Muscle of leg (tissue), 11 donors: ENCODE data around the gene KLHL2. TPM values are rescaled to one million over a fixed set of nuclear protein-coding genes. Genes with fewer than 3 reads are reported as not detected.
"Not testable (repeated sequence)": the region's sequence is repeated elsewhere in the genome, so short reads cannot be mapped to it uniquely, and the experiment has no call there.

Experiments
- DNase-seq: peaks from one replicate; pipeline ENCODE4 v3.0.0; 2013
- H3K27ac ChIP-seq: one replicate; pipeline ENCODE4 v1.5.1; 2013; ENCODE audit warnings: mild to moderate bottlenecking, low read length, control low read depth
- H3K27me3 ChIP-seq: one replicate; pipeline ENCODE4 v1.6.1; 2013; ENCODE audit warnings: low read length; ENCODE audit not compliant: control insufficient read depth, insufficient read depth
- H3K36me3 ChIP-seq: one replicate; pipeline ENCODE4 v1.6.1; 2013; ENCODE audit warnings: low read length; ENCODE audit not compliant: control insufficient read depth, insufficient read depth
- H3K4me1 ChIP-seq: one replicate; pipeline ENCODE4 v1.6.1; 2013; ENCODE audit warnings: low read length; ENCODE audit not compliant: control insufficient read depth, insufficient read depth
- H3K4me3 ChIP-seq: one replicate; pipeline ENCODE4 v1.5.1; 2013; ENCODE audit warnings: low read length, control low read depth
- H3K9me3 ChIP-seq: replicated peaks from 2 replicates; pipeline ENCODE4 v1.6.1; 2013; ENCODE audit warnings: low read depth, low read length; ENCODE audit not compliant: control insufficient read depth
- WGBS: methylation state at CpG from one replicate; pipeline ENCODE4 v1.1.5; 2013; ENCODE audit warnings: missing lambda C conversion rate; ENCODE audit not compliant: insufficient coverage; 5-methylcytosine and 5-hydroxymethylcytosine counted together
- polyA plus RNA-seq, 8 donors: library from polyadenylated mRNA; unstranded; fragments of 120-200 nt; gene quantifications; one replicate each; pipeline versions ENCODE4 v1.2.1 to v1.2.3, GENCODE V29; 2013; ENCODE audit warnings: inconsistent platforms in 1 of 8, low replicate concordance in 1 of 8; ENCODE audit not compliant: insufficient read length in 8 of 8, insufficient read depth in 1 of 8
- total RNA-seq: library from RNA; stranded (reverse); fragments of 120-200 nt; gene quantifications from one replicate; pipeline ENCODE4 v1.2.4, GENCODE V29; 2013

The KLHL2 gene
- total and polyA plus RNA-seq, 9 donors: 6.2 to 10.3 (median 7.6) TPM

DNA sequence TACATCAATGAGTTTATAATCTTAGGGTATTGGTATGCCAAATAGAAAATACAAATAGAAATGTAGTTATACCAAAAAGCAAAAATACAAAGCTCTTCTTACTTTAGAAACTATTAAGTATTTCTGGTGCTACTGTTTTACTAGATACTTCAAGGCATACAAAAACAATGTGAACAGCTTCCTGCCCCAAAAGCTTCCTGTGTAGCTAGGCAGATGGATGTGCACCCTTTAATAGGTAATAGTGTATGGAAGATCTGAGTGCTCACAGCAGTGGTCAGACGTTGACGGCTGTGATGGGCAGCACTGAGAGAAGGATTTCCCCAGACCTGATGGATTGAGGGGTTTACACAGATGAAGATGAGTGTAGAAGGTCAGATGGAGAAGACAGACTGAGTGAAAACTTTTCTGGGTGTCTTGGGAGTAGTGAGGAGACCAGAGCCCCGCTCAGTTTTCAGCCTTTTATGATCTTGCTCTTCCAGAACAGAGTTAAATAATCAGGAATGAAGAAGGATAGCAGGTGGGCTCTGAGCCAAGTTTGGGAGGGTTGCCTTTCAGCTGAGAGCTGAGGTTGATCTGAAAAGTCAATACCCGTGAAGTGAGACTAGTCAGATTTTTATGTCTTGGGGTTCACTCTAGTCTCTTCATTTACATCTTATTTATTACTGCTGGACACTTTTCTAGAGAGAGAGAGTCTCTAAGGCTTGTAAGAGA is 22.3 kb downstream of the KLHL2 start:
- H3K36me3 ChIP-seq, H3K4me1 ChIP-seq, H3K27ac ChIP-seq, H3K4me3 ChIP-seq, H3K27me3 ChIP-seq, H3K9me3 ChIP-seq: not testable (repeated sequence)
- WGBS: 64% methylated on average over 2 of the region's 4 CpGs
- DNase-seq: peak; percentile 12

DNA sequence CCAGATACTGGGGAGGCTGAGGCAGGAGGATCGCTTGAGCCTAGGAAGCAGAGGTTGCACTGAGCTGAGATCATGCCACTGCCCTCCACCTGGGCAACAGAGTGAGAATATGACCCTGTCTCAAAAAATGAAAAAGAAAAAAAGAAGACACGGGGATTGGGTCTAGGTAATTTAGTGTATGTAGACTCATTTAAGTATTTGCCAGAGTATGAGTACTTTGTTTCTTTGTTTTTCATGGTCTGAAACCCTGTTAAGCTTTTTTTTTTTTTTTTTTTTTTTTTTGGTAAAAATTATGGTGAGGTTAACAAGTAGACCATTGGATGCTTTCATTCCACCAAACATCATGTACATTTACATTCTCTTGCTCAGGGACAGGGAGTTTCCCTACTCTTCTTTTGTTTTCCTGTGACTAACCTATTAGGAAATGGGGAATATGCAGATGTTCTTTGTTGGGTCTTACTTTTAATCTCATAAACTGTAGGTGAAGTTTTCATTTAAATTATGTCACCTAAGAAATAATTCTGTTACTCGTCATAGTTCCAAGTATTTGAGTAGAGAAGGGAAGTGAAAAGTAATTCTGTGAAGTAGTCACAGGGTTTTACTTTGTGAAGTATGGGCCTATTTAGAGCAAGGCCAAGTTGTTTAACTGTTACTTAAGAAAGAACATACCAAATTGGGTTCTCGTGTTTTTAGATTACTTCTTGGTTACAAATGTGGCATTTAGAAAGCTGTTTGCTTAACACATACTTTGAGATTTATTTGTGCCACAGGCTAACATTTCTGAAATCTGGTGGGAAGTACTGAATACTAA is 25.5 kb downstream of the KLHL2 start:
- H3K9me3 ChIP-seq, H3K36me3 ChIP-seq, H3K4me1 ChIP-seq, H3K27ac ChIP-seq, H3K4me3 ChIP-seq, DNase-seq, H3K27me3 ChIP-seq: not testable (repeated sequence)
- 92% methylated on average over 1 of the region's 4 CpGs for WGBS

DNA sequence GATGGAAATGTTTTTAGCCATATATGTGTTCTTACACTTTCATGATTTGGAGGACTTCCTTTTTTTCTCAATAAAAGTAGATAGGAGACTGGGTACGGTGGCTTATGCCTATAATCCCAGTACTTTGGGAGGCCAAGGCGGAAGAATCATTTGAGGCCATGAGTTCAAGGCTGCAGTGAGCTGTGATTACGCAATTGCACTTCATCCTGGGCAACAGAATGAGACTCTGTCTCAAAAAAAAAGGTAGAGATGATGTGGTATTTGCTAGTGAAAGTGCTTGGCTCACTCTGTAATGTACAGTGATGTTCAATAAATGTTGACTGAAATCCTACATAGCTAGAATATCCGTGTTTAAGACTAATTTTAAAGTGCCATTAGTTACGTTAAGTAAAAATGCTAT is 27.4 kb downstream of the KLHL2 start:
- Histone ChIP-seq H3K9me3 (no peaks in the 10 kb centered on the region), H3K27ac (no peak overlapping the region), H3K4me1 (no peaks in the 10 kb centered on the region), H3K36me3 (no peaks in the 10 kb centered on the region), H3K4me3 (no peak overlapping the region), H3K27me3 (no peaks in the 10 kb centered on the region)
- DNase-seq: no peak
- WGBS: 60% methylated on average over 3 of the region's 5 CpGs

DNA sequence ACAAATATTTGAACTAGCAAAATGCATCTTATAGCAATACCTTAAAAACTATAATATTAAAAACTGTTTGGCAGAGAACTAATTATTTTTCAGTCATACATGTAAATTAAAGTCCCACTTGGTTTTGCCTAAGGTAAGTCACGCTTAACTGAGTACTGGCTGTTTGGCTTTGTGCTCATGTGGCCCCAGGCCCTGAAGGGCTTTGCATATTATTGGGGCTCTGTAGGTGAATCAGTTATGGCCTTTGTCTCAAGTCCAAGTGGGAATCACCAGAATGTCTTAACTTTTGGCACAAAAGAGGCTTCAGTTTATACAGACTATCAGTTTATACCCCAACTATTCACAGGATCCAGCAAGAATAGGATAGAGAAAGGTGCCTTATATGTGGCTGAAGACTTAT is 29.5 kb downstream of the KLHL2 start:
- no CpG with 5 or more reads among the region's 1 CpG for WGBS
- not testable (repeated sequence) for H3K9me3 ChIP-seq

DNA sequence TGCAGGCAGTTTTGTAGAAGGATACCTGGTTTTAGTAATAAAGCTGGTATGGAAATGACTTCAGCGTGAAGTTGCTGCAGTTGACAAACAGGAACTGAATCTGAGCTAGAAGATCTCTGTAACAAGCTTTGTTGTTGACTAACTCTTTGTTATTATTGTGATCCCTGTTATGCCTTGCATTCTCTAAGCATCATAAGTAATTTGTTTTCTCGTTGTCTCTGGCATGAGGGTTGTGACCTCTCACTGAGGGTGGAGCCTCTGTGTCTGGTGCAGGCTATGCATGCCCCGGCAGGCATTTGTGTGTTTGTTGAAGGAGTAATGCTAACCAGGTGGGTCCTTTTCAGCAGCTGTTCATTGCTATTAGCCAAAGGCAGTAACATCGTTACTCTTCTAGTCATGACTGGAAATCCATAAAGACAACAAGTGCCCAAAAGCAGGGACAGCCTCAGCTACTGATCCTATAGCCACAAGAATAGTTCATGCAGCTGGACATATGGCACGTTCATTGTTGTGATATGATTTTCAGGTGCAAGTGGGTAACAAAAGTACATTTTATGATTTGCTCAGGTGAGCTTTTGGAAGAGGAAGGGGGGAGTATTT is 30.8 kb downstream of the KLHL2 start:
- not testable (repeated sequence) for DNase-seq, H3K27ac ChIP-seq, H3K27me3 ChIP-seq, H3K36me3 ChIP-seq, H3K4me1 ChIP-seq, H3K4me3 ChIP-seq, H3K9me3 ChIP-seq
- WGBS: 73% methylated on average over 2 of the region's 5 CpGs

More for the DNA sequence above, 29.5 kb downstream of the KLHL2 start:
- H3K4me1 ChIP-seq, H3K4me3 ChIP-seq, H3K27ac ChIP-seq, H3K36me3 ChIP-seq, H3K27me3 ChIP-seq, DNase-seq: not testable (repeated sequence)

DNA sequence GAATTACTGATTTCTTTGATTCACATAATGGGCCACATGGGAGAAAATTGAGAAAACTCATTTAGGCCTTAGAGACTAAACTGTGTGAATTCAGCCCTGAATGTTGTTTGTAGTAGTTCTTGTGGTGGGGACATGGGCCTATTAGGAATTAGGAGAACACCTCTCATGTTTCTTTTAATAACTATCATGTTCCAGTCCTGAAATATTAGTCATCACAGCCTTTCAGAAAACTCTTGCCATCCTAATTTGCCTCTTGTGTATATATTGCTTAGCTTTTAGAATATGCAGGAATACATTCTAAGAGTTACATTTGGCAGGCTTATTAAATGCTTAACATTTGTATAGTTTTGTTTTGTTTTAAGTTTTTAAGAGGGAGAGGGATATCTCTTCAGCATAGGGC is 33.4 kb downstream of the KLHL2 start:
- H3K36me3 ChIP-seq, DNase-seq, H3K27me3 ChIP-seq, H3K9me3 ChIP-seq, H3K27ac ChIP-seq, H3K4me1 ChIP-seq, H3K4me3 ChIP-seq: not testable (repeated sequence)

DNA sequence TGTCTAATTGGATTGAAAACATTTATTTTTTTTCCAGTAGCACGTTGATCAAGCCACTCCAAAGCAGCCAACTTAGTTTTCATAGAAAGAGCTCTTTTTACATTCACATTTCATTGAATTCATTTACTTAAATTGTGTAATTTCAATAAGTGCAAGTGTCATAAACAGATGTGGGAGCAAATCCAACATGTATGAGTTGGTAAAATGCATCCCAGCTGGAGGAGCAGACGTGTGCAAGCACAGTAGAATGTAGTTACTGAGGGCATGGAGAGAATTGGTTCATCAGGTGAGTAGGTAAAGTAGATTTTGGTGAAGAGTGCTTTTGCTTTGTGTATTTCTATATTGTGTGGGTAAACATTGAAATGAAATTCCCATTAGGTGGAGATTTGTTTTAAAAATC is 36.8 kb downstream of the KLHL2 start:
- H3K36me3 ChIP-seq, H3K9me3 ChIP-seq, H3K27me3 ChIP-seq, DNase-seq, H3K4me3 ChIP-seq, H3K4me1 ChIP-seq, H3K27ac ChIP-seq: not testable (repeated sequence)
- 53% methylated on average over 1 of the region's 2 CpGs for WGBS

DNA sequence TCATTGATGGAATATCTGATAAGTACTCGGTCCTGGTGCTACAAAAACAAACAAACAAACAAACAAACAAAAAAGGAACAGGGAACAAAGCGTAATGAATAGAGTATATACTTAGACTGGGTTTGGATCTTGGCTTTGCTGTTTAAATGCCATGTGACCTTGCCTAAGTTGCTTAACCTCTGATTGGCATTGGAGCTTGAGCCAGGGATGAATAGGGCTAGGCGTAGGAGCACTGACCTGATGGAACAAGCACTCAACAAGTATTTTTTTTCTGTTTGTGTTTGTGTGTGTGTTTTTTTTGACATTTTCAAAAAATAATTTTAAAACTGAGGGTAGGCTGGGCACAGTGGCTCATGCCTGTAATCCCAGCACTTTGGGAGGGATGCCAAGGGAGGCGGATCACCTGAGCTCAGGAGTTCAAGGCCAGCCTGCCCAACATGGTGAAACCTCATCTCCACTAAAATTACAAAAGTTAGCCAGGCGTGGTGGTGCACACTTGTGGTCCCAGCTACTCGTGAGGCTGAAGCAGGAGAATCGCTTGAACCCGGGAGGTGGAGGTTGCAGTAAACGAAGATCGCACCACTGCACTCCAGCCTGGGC is 37.3 kb downstream of the KLHL2 start:
- not testable (repeated sequence) for H3K27me3 ChIP-seq, H3K4me1 ChIP-seq, H3K27ac ChIP-seq, H3K4me3 ChIP-seq, DNase-seq, H3K9me3 ChIP-seq, H3K36me3 ChIP-seq
- WGBS: no CpG with 5 or more reads among the region's 10 CpGs

DNA sequence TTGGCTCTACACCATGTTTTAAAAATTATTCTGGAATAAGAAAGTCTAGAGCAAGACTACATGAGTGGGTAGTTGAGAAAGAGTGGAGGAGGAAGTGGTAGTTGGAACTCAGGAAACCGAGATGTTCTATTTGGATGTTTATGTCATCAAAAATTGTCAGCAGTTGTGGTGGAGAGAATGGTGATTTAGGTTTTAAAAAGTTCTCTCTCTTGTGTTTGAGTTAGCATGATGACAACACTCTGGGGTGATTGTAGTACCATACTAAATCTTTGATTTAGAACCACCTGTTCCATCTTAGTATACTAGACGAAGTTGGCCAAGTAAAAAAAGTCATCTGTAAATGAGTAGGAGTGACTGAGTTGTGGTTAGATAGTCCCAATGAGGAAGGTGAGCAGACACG is 40.7 kb downstream of the KLHL2 start:
- Histone ChIP-seq H3K9me3 (no peaks in the 10 kb centered on the region), H3K4me3 (no peak overlapping the region), H3K27me3 (no peaks in the 10 kb centered on the region), H3K27ac (no peak overlapping the region), H3K36me3 (no peaks in the 10 kb centered on the region), H3K4me1 (no peaks in the 10 kb centered on the region)
- no peak for DNase-seq
- 59% methylated on average over 2 of the region's 3 CpGs for WGBS

DNA sequence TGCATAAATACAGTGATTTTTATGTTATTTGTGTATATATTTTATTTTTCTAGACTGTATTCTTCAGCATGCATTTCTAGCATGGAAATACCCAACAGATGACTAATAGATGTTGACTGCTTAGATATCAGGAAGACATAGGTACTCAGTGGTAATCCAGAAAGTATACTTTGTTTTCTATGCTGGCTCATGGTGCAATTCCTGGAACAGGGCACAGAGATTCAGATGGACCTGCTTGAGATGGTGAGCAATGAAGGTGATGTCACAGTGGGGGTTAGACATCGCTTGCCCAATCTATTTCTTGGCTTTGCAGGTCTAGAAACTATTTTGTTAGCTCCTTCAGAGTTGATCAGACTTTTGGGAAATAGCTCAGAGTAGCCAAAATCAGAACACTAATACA is 41.5 kb downstream of the KLHL2 start:
- no CpG with 5 or more reads among the region's 1 CpG for WGBS
- H3K9me3 ChIP-seq, H3K36me3 ChIP-seq, H3K4me3 ChIP-seq, H3K27ac ChIP-seq, H3K27me3 ChIP-seq, DNase-seq, H3K4me1 ChIP-seq: not testable (repeated sequence)
